K562 (cell line): ENCODE measurements around the gene MYADM. TPM values are rescaled to one million over a fixed set of nuclear protein-coding genes. Genes with fewer than 3 reads are reported as not detected.

ENCODE experiments used
- MYC ChIP-seq, 2 experiments: fragments of 250-450 bp in 1 of 2; sonication (Bioruptor Pico) in 1 of 2; IDR thresholded peaks; 2 replicates each; pipeline versions ENCODE4 v1.5.1 to v1.6.1; 2012 to 2021; ENCODE audit warnings: low read depth in 2 of 2, borderline replicate concordance in 1 of 2, improper control_type of control experiment in 1 of 2, low read length in 1 of 2, mild to moderate bottlenecking in 1 of 2, moderate library complexity in 1 of 2
- NBN ChIP-seq: fragments of 450-650 bp; IDR thresholded peaks from 2 replicates; pipeline ENCODE4 v1.6.1; 2016; ENCODE audit warnings: low read depth, mild to moderate bottlenecking
- NCOA2 ChIP-seq, 2 experiments: fragments of 450-650 bp; IDR thresholded peaks; 2 replicates each; pipeline ENCODE4 v1.6.1; 2018; ENCODE audit warnings: mild to moderate bottlenecking in 2 of 2, moderate library complexity in 1 of 2; ENCODE audit not compliant: partially characterized antibody in 2 of 2
- ZBTB26 ChIP-seq: fragments of 450-650 bp; formaldehyde crosslinking; IDR thresholded peaks from 2 replicates; pipeline ENCODE4 v1.4.0; 2022; ENCODE audit warnings: missing genetic modification characterization
- ZNF347 ChIP-seq: fragments of 450-650 bp; formaldehyde crosslinking; IDR thresholded peaks from 2 replicates; pipeline ENCODE4 v1.4.0; 2020; ENCODE audit warnings: low read depth, mild to moderate bottlenecking, moderate library complexity
- ZNF436 ChIP-seq: fragments of 250-450, 450-650 bp; sonication (Bioruptor Pico); formaldehyde crosslinking; IDR thresholded peaks from 2 replicates; pipeline ENCODE4 v1.7.0; 2020; ENCODE audit warnings: mild to moderate bottlenecking
- ZNF696 ChIP-seq: fragments of 250-450 bp; sonication (Bioruptor Pico); conservative IDR thresholded peaks from 2 replicates; pipeline ENCODE4 v1.4.0; 2020; ENCODE audit warnings: mild to moderate bottlenecking, moderate library complexity
- polyA plus RNA-seq, 8 experiments: library from polyadenylated mRNA; depleted of rRNA in 4 of 8; stranded (reverse) in 5 of 8; unstranded in 3 of 8; fragments of >200 nt; fragmentation: Nextera tagmentation in 2 of 8; fragmentation: Illumina TruSeq in 1 of 8; extraction: Ambion mirVana in 2 of 8; extraction: Trizol in 1 of 8; gene quantifications; 2 replicates each; pipeline versions ENCODE4 v1.2.1 to v1.2.3, GENCODE V29; 2011 to 2014; ENCODE audit warnings: inconsistent platforms in 1 of 8, missing spikeins in 1 of 8
- total RNA-seq, 7 experiments: library from RNA; depleted of rRNA in 6 of 7; stranded (reverse); fragments of >200 nt in 6 of 7; fragmentation: Illumina TruSeq in 2 of 7; extraction: Trizol in 2 of 7; gene quantifications; 2 replicates each; pipeline versions ENCODE4 v1.2.1 to v1.2.3, GENCODE V29; 2011 to 2021; ENCODE audit warnings: low replicate concordance in 1 of 7
- TF ChIP-seq, protein P1 (sequence below): fragments of 200-600 bp; sonication (generic); IDR thresholded peaks from one replicate; pipeline ENCODE4 v1.6.1; 2012; ENCODE audit warnings: mild to moderate bottlenecking, low read depth, low read length, inconsistent platforms
- TF ChIP-seq, protein P2 (sequence below), 2 experiments: IDR thresholded peaks; 2 replicates each; pipeline ENCODE4 v1.6.1; 2012; ENCODE audit warnings: improper control_type of control experiment in 2 of 2, low read depth in 2 of 2, low read length in 2 of 2, borderline replicate concordance in 1 of 2

Gene MYADM
- total and polyA plus RNA-seq, 9 of the 15 experiments (the other 6 are each of a cell fraction or from before 2014, with no cell fraction given) = 4.5 to 70.3 (median 14.4) TPM

- TF ChIP-seq, protein P1, sequence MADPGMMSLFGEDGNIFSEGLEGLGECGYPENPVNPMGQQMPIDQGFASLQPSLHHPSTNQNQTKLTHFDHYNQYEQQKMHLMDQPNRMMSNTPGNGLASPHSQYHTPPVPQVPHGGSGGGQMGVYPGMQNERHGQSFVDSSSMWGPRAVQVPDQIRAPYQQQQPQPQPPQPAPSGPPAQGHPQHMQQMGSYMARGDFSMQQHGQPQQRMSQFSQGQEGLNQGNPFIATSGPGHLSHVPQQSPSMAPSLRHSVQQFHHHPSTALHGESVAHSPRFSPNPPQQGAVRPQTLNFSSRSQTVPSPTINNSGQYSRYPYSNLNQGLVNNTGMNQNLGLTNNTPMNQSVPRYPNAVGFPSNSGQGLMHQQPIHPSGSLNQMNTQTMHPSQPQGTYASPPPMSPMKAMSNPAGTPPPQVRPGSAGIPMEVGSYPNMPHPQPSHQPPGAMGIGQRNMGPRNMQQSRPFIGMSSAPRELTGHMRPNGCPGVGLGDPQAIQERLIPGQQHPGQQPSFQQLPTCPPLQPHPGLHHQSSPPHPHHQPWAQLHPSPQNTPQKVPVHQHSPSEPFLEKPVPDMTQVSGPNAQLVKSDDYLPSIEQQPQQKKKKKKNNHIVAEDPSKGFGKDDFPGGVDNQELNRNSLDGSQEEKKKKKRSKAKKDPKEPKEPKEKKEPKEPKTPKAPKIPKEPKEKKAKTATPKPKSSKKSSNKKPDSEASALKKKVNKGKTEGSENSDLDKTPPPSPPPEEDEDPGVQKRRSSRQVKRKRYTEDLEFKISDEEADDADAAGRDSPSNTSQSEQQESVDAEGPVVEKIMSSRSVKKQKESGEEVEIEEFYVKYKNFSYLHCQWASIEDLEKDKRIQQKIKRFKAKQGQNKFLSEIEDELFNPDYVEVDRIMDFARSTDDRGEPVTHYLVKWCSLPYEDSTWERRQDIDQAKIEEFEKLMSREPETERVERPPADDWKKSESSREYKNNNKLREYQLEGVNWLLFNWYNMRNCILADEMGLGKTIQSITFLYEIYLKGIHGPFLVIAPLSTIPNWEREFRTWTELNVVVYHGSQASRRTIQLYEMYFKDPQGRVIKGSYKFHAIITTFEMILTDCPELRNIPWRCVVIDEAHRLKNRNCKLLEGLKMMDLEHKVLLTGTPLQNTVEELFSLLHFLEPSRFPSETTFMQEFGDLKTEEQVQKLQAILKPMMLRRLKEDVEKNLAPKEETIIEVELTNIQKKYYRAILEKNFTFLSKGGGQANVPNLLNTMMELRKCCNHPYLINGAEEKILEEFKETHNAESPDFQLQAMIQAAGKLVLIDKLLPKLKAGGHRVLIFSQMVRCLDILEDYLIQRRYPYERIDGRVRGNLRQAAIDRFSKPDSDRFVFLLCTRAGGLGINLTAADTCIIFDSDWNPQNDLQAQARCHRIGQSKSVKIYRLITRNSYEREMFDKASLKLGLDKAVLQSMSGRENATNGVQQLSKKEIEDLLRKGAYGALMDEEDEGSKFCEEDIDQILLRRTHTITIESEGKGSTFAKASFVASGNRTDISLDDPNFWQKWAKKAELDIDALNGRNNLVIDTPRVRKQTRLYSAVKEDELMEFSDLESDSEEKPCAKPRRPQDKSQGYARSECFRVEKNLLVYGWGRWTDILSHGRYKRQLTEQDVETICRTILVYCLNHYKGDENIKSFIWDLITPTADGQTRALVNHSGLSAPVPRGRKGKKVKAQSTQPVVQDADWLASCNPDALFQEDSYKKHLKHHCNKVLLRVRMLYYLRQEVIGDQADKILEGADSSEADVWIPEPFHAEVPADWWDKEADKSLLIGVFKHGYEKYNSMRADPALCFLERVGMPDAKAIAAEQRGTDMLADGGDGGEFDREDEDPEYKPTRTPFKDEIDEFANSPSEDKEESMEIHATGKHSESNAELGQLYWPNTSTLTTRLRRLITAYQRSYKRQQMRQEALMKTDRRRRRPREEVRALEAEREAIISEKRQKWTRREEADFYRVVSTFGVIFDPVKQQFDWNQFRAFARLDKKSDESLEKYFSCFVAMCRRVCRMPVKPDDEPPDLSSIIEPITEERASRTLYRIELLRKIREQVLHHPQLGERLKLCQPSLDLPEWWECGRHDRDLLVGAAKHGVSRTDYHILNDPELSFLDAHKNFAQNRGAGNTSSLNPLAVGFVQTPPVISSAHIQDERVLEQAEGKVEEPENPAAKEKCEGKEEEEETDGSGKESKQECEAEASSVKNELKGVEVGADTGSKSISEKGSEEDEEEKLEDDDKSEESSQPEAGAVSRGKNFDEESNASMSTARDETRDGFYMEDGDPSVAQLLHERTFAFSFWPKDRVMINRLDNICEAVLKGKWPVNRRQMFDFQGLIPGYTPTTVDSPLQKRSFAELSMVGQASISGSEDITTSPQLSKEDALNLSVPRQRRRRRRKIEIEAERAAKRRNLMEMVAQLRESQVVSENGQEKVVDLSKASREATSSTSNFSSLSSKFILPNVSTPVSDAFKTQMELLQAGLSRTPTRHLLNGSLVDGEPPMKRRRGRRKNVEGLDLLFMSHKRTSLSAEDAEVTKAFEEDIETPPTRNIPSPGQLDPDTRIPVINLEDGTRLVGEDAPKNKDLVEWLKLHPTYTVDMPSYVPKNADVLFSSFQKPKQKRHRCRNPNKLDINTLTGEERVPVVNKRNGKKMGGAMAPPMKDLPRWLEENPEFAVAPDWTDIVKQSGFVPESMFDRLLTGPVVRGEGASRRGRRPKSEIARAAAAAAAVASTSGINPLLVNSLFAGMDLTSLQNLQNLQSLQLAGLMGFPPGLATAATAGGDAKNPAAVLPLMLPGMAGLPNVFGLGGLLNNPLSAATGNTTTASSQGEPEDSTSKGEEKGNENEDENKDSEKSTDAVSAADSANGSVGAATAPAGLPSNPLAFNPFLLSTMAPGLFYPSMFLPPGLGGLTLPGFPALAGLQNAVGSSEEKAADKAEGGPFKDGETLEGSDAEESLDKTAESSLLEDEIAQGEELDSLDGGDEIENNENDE = no peak
- TF ChIP-seq, protein P2, sequence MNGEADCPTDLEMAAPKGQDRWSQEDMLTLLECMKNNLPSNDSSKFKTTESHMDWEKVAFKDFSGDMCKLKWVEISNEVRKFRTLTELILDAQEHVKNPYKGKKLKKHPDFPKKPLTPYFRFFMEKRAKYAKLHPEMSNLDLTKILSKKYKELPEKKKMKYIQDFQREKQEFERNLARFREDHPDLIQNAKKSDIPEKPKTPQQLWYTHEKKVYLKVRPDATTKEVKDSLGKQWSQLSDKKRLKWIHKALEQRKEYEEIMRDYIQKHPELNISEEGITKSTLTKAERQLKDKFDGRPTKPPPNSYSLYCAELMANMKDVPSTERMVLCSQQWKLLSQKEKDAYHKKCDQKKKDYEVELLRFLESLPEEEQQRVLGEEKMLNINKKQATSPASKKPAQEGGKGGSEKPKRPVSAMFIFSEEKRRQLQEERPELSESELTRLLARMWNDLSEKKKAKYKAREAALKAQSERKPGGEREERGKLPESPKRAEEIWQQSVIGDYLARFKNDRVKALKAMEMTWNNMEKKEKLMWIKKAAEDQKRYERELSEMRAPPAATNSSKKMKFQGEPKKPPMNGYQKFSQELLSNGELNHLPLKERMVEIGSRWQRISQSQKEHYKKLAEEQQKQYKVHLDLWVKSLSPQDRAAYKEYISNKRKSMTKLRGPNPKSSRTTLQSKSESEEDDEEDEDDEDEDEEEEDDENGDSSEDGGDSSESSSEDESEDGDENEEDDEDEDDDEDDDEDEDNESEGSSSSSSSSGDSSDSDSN (IDR thresholded peaks at IDR 0.05; ENCODE audit: borderline replicate concordance in 1 of 2, low read depth in 2 of 2, low read length in 2 of 2) = no peak
- no peak for TF ChIP-seq ZNF347 (CRISPR knock-in tag)
- TF ChIP-seq NBN = no peak
- TF ChIP-seq ZNF436 (CRISPR knock-in tag) = no peak
- TF ChIP-seq MYC (IDR thresholded peaks at IDR 0.05; ENCODE audit: low read depth, low read length) = peak; percentile 60
- no peak for TF ChIP-seq MYC (CRISPR knock-in tag; IDR thresholded peaks at IDR 0.05; ENCODE audit: borderline replicate concordance, low read depth)
- TF ChIP-seq NCOA2 (IDR thresholded peaks at IDR 0.05; ENCODE audit: partially characterized antibody in 2 of 2) = no peak
- TF ChIP-seq ZNF696 (CRISPR knock-in tag) = no peak
- no peak for TF ChIP-seq ZBTB26 (CRISPR knock-in tag)
Measured at GRCh38 chr19:53867225-53868090, at the start of gene MYADM (continued).
